K562 (cell line): Measurements from ENCODE around the gene CHERP. TPM values are rescaled to one million over a fixed set of nuclear protein-coding genes. Genes with fewer than 3 reads are reported as not detected.
A peak's percentile ranks its signal among the peaks of the same experiment; 100 is the strongest.

ENCODE experiments used
- ATAC-seq: fragments of 200-7000 bp; cut with Tn5 transposase; 3 replicates; pipeline ENCODE4 v1.9.1; 2020; ENCODE audit warnings: moderate library complexity
- BruUV-seq: library from RNA; stranded (reverse); fragments of 400-500 nt; replicated peaks from 2 replicates; lab custom pipeline; 2021; lab: Mats Ljungman, UMichigan
- CTCF ChIA-PET: fragments of 300-600 bp; formaldehyde crosslinking; extraction: SDS; loops from one replicate; lab custom pipeline; 2021; ENCODE audit warnings: low intra/inter-chr PET ratio; lab: Yijun Ruan, JAX
- POLR2A ChIA-PET: fragments of 300-600, 350-650 bp; sonication (Branson Sonifier 250); formaldehyde crosslinking; extraction: SDS; loops from one replicate; lab custom pipeline; 2021; ENCODE audit warnings: antibody characterized with exemption, inconsistent platforms; lab: Yijun Ruan, JAX
- DNase-seq, 4 experiments: peaks; one replicate each; pipeline versions ENCODE4 v3.0.0 to v3.0.0-alpha.2; 2011 to 2018; ENCODE audit warnings: low spot score in 3 of 4, mixed read lengths in 3 of 4; ENCODE audit errors: extremely low read depth in 1 of 4
- FAIRE-seq: peaks from 2 replicates; lab custom pipeline; 2011; peaks lifted over from hg19 to GRCh38; lab: Jason Lieb, UNC
- H2AFZ ChIP-seq: 2 replicates; pipeline ENCODE4 v1.6.0; 2011; ENCODE audit warnings: low read depth, low read length, control low read depth, inconsistent platforms
- H3K27ac ChIP-seq: fragments of 200-600 bp; 3 replicates; pipeline ENCODE4 v1.8.0; 2011; ENCODE audit warnings: low read depth, mild to moderate bottlenecking, control low read depth, inconsistent platforms, low read length, moderate library complexity, mixed read lengths; ENCODE audit errors: extremely low read depth
- H3K27me3 ChIP-seq, 2 experiments: fragments of 300-600 bp in 1 of 2; 2 replicates in 1 of 2; 3 replicates in 1 of 2; pipeline versions ENCODE4 v1.6.0 to v1.8.0; 2011; ENCODE audit warnings: inconsistent platforms in 2 of 2, low read length in 2 of 2, mild to moderate bottlenecking in 1 of 2, mixed read lengths in 1 of 2, moderate library complexity in 1 of 2; ENCODE audit not compliant: control insufficient read depth in 2 of 2, insufficient read depth in 2 of 2
- H3K36me3 ChIP-seq: fragments of 300-600 bp; 3 replicates; pipeline ENCODE4 v1.8.0; 2011; ENCODE audit warnings: mild to moderate bottlenecking, low read length, inconsistent platforms; ENCODE audit not compliant: control insufficient read depth, insufficient read depth
- H3K4me1 ChIP-seq, 2 experiments: fragments of 200-600 bp in 1 of 2; replicated peaks in 1 of 2; 2 replicates in 1 of 2; 3 replicates in 1 of 2; pipeline versions ENCODE4 v1.5.1 to v1.8.0; 2011; ENCODE audit warnings: inconsistent platforms in 2 of 2, low read length in 2 of 2, mild to moderate bottlenecking in 1 of 2, mixed read lengths in 1 of 2, moderate library complexity in 1 of 2; ENCODE audit not compliant: control insufficient read depth in 2 of 2, insufficient read depth in 2 of 2
- H3K4me2 ChIP-seq: 2 replicates; pipeline ENCODE4 v1.6.1; 2011; ENCODE audit warnings: low read length, control low read depth, inconsistent platforms, mixed read lengths; ENCODE audit not compliant: insufficient read depth
- H3K4me3 ChIP-seq: fragments of 200-600 bp; sonication (generic), shearing (Covaris generic); 2 replicates; pipeline ENCODE4 v1.5.1; 2016; ENCODE audit warnings: control low read depth, inconsistent platforms
- H3K79me2 ChIP-seq: fragments of 200-600 bp; 3 replicates; pipeline ENCODE4 v1.8.0; 2011; ENCODE audit warnings: low read length, inconsistent platforms; ENCODE audit not compliant: control insufficient read depth, insufficient read depth
- H3K9ac ChIP-seq, 2 experiments: 2 replicates each; pipeline versions ENCODE4 v1.6.0 to v1.6.1; 2011; ENCODE audit warnings: low read depth in 2 of 2, low read length in 2 of 2, control low read depth in 1 of 2, inconsistent platforms in 1 of 2, mild to moderate bottlenecking in 1 of 2, mixed read lengths in 1 of 2; ENCODE audit not compliant: insufficient read depth in 1 of 2
- H3K9me1 ChIP-seq: one replicate; pipeline ENCODE4 v1.6.0; 2011; ENCODE audit warnings: inconsistent platforms, mild to moderate bottlenecking, low read length, moderate library complexity; ENCODE audit not compliant: control insufficient read depth, insufficient read depth
- H3K9me3 ChIP-seq: replicated peaks from 2 replicates; pipeline ENCODE4 v1.5.1; 2011; ENCODE audit warnings: low read depth, low read length, inconsistent platforms; ENCODE audit not compliant: control insufficient read depth, insufficient read depth
- H4K20me1 ChIP-seq: replicated peaks from 2 replicates; pipeline ENCODE4 v1.6.1; 2011; ENCODE audit warnings: low read length, inconsistent platforms, mixed read lengths; ENCODE audit not compliant: control insufficient read depth, insufficient read depth
- ATF7 ChIP-seq: fragments of 450-650 bp; IDR thresholded peaks from 2 replicates; pipeline ENCODE4 v1.7.1; 2014; ENCODE audit warnings: mild to moderate bottlenecking, moderate library complexity
- BCOR ChIP-seq: fragments of 450-650 bp; IDR thresholded peaks from 2 replicates; pipeline ENCODE4 v1.6.1; 2016
- NCOA4 ChIP-seq: fragments of 450-650 bp; IDR thresholded peaks from 2 replicates; pipeline ENCODE4 v1.6.1; 2018; ENCODE audit warnings: mild to moderate bottlenecking; ENCODE audit not compliant: partially characterized antibody
- RBM25 ChIP-seq: fragments of 200-400 bp; formaldehyde crosslinking; IDR thresholded peaks from 2 replicates; pipeline ENCODE4 v1.6.1; 2018; ENCODE audit warnings: low read length, low read depth, moderate library complexity; ENCODE audit not compliant: severe bottlenecking
- SAP30 ChIP-seq: fragments of 200-600 bp; sonication (generic); IDR thresholded peaks from 2 replicates; pipeline ENCODE4 v1.6.1; 2012; ENCODE audit warnings: borderline replicate concordance, low read depth, mild to moderate bottlenecking, moderate library complexity, low read length, control low read depth, inconsistent platforms; ENCODE audit not compliant: insufficient read depth, poor library complexity, severe bottlenecking
- SMARCA5 ChIP-seq: fragments of 450-650 bp; IDR thresholded peaks from 2 replicates; pipeline ENCODE4 v1.6.1; 2016
- TAF15 ChIP-seq: fragments of 200-400 bp; formaldehyde crosslinking; IDR thresholded peaks from 2 replicates; pipeline ENCODE4 v1.6.1; 2017; ENCODE audit warnings: mild to moderate bottlenecking, low read depth, low read length, moderate library complexity
- WGBS: fragments of 100-300 bp; shearing (Covaris generic); methylation state at CpG from one replicate; pipeline ENCODE4 v1.1.6; 2016; ENCODE audit warnings: low coverage, mixed read lengths; ENCODE audit not compliant: insufficient coverage; ENCODE audit errors: missing lambda C conversion rate; 5-methylcytosine and 5-hydroxymethylcytosine counted together
- in situ Hi-C: fragments of 300-500 bp; cut with MboI; formaldehyde crosslinking; loops from 4 replicates; pipeline ENCODE4 v1.15.0; 2018; ENCODE audit warnings: inconsistent platforms, mixed read lengths
- intact Hi-C: fragments of 100-400 bp; cut with micrococcal nuclease; formaldehyde crosslinking; loops from 2 replicates; pipeline ENCODE4 v1.14.2; 2022
- polyA plus RNA-seq, 8 experiments: library from polyadenylated mRNA; depleted of rRNA in 4 of 8; stranded (reverse) in 5 of 8; unstranded in 3 of 8; fragments of >200 nt; fragmentation: Nextera tagmentation in 2 of 8; fragmentation: Illumina TruSeq in 1 of 8; extraction: Ambion mirVana in 2 of 8; extraction: Trizol in 1 of 8; gene quantifications; 2 replicates each; pipeline versions ENCODE4 v1.2.1 to v1.2.3, GENCODE V29; 2011 to 2014; ENCODE audit warnings: inconsistent platforms in 1 of 8, missing spikeins in 1 of 8
- total RNA-seq, 7 experiments: library from RNA; depleted of rRNA in 6 of 7; stranded (reverse); fragments of >200 nt in 6 of 7; fragmentation: Illumina TruSeq in 2 of 7; extraction: Trizol in 2 of 7; gene quantifications; 2 replicates each; pipeline versions ENCODE4 v1.2.1 to v1.2.3, GENCODE V29; 2011 to 2021; ENCODE audit warnings: low replicate concordance in 1 of 7

Gene CHERP
- total and polyA plus RNA-seq, 9 of the 15 experiments (the other 6 are each of a cell fraction or from before 2014, with no cell fraction given) = 0.60 to 85.1 (median 7.8) TPM

DNA sequence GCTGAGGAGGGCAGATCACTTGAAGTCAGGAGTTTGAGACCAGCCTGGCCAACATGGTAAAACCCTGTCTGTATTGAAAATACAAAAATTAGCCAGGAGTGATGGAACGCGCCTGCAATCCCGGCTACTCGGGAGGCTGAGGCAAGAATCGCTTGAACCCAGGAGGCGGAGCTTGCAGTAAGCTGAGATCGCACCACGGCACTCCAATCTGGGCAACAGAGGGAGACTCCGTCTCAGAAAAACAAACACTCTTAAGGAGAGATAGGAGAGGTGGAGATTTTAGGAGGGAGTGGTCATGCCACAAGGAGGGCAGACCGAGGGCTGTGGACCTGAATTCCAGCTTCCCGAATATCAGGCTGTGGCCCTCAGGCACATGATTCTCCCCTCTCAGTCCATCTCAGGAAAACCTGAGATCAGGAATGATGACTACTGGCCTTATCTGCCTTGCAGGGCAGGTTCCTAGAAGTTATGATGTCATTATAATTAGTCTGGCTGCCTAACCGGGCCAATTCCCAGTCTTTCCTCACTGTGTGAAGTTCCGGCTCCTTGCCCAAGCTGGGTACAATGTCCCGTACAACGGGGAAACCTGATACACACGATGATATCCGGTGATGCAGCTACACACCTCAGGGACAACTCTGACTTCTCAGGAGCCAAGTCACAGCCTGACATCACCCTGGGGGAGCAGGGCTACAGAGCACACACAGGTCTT lies 27.5 kb upstream of the CHERP start (continued):
- TF ChIP-seq ATF7 (peak; percentile 76), TAF15 (no peak), SAP30 (no peak)
- TF ChIP-seq, all 486 proteins: peak for 3

GRCh38 chr19:16566702-16567101 lies 24.5 kb upstream of the CHERP start:
- H3K79me2 ChIP-seq = peaks cover 33% of the 10 kb centered on the region
- no TSS peak for BruUV-seq
- H2AFZ ChIP-seq = no peak overlapping the region
- in situ Hi-C loops = no loop called here
- H3K27ac ChIP-seq = no peak overlapping the region
- CTCF ChIA-PET = no interaction called here
- H4K20me1 ChIP-seq = 0 out of 2 replicates have a peak, but pooled peaks cover 10% of the 10 kb centered on the region
- TF ChIP-seq RBM25 = peak; percentile 98
- TF ChIP-seq NCOA4 = no peak
- 0 out of 2 replicates have a peak, but pooled peaks have one; percentile 20 for TF ChIP-seq SMARCA5
- peak; percentile 24; the same call in 1 of the 2 replicates for TF ChIP-seq BCOR
- TF ChIP-seq, all 486 proteins: peak for 3
- Histone ChIP-seq H3K9me1 (no peaks in the 10 kb centered on the region), H3K4me1 (peaks cover 15 to 30% of the 10 kb centered on the region in 2 experiments; a peak in 4 of 5 replicates), H3K36me3 (peaks cover 78% of the 10 kb centered on the region), H3K9me3 (no peaks in the 10 kb centered on the region), H3K9ac (no peak overlapping the region), H3K27me3 (no peaks in the 10 kb centered on the region), H3K4me2 (no peak overlapping the region), H3K4me3 (no peak overlapping the region)
- ATAC-seq (no peak), DNase-seq (peak in 1 of 4 experiments; percentile 6), FAIRE-seq (no peak)
- intact Hi-C loops = no loop called here
- POLR2A ChIA-PET = no interaction called here
- 84% methylated on average over 5 of the region's 5 CpGs for WGBS
